Psoas muscle (tissue), 8 donors: ENCODE results near the gene CEP85L. TPM values are rescaled to one million over a fixed set of nuclear protein-coding genes. Genes with fewer than 3 reads are reported as not detected.
A peak's percentile ranks its signal among the peaks of the same experiment; 100 is the strongest.

Experiments
- ATAC-seq, 4 donors: fragments of 200-7000 bp; cut with Tn5 transposase; one replicate each; pipeline ENCODE4 v1.9.1; 2020; ENCODE audit warnings: moderate library complexity in 3 of 4, mild to moderate bottlenecking in 2 of 4
- DNase-seq, 2 donors: peaks; one replicate each; pipeline ENCODE4 v3.0.0-alpha.2; 2020
- H3K27ac ChIP-seq: fragments of 200-600 bp; one replicate; pipeline ENCODE4 v1.8.0; 2022
- H3K27me3 ChIP-seq, 3 donors: fragments of 200-600 bp in 1 of 3; one replicate each; pipeline versions ENCODE4 v1.6.1 to v1.8.0; 2013 to 2022; ENCODE audit warnings: low read length in 2 of 3, mild to moderate bottlenecking in 2 of 3, moderate library complexity in 1 of 3; ENCODE audit not compliant: insufficient read depth in 3 of 3
- H3K36me3 ChIP-seq, 2 donors: fragments of 200-600 bp in 1 of 2; one replicate each; pipeline versions ENCODE4 v1.6.1 to v1.8.0; 2013 to 2022; ENCODE audit warnings: low read depth in 1 of 2, mild to moderate bottlenecking in 1 of 2, moderate library complexity in 1 of 2; ENCODE audit not compliant: insufficient read depth in 1 of 2
- H3K4me1 ChIP-seq: fragments of 200-600 bp; one replicate; pipeline ENCODE4 v1.8.0; 2022
- H3K4me3 ChIP-seq: fragments of 200-600 bp; one replicate; pipeline ENCODE4 v1.8.0; 2022; ENCODE audit warnings: mild to moderate bottlenecking
- H3K9me3 ChIP-seq: fragments of 200-600 bp; one replicate; pipeline ENCODE4 v1.8.0; 2022
- CTCF ChIP-seq: fragments of 200-600 bp; IDR thresholded peaks from one replicate; pipeline ENCODE4 v1.8.0; 2022; ENCODE audit warnings: antibody characterized with exemption
- WGBS, 3 donors: extraction: QIAGEN DNeasy Blood & Tissue Kit; methylation state at CpG; one replicate each; pipeline versions ENCODE4 v1.1.6 to v1.1.7; 2013; 5-methylcytosine and 5-hydroxymethylcytosine counted together
- intact Hi-C, 2 donors: fragments of 100-400 bp; cut with DNase I; formaldehyde crosslinking; loops; one replicate each; pipeline versions ENCODE4 v1.11.0 to v1.14.2; 2022
- polyA plus RNA-seq, 3 donors: library from polyadenylated mRNA; stranded (reverse); fragments of 200-250 nt; gene quantifications; one replicate each; pipeline ENCODE4 v1.2.3, GENCODE V29; 2013
- total RNA-seq, 4 donors: library from RNA; stranded (reverse); fragmentation: NEBNext Ultra II Directional in 2 of 4; extraction: Animal tissue kit (Norgen Biotek cat#: 25700) in 2 of 4; gene quantifications; one replicate each; pipeline versions ENCODE4 v1.2.1 to v1.2.4, GENCODE V29; 2021 to 2023
- donor health status: healthy with polysubstance abuse.
- donor health status: DM: no; HTN: no; CAD: no; lungs with moderate emphysema.
- donor health status: Bipolar disorder and iron deficiency.
- donor health status: healthy.
- donor health status: DM: yes; HTN: yes; CAD: no.
- donor health status: DM: no; HTN: no; CAD: no.
- donor health status: DM: no; HTN: no; CAD: no.
- donor health status: DM: yes; HTN: yes; CAD: no.

Gene CEP85L
- total and polyA plus RNA-seq, 7 donors = 2.3 to 25.1 (median 18.9) TPM

GRCh38 chr6:118469468-118469867 is 181.9 kb downstream of the CEP85L start:
- 98 to 99% (median 98%) methylated on average over 4 of the region's 4 CpGs for WGBS, 3 donors
- Histone ChIP-seq H3K36me3 (peaks cover 7 to 55% of the 10 kb centered on the region in 2 donors), H3K4me3 (no peak overlapping the region), H3K4me1 (no peaks in the 10 kb centered on the region), H3K9me3 (no peaks in the 10 kb centered on the region), H3K27me3 (no peaks in the 10 kb centered on the region), H3K27ac (no peak overlapping the region)
- no peak for TF ChIP-seq CTCF
- no peak for DNase-seq
- peak in 1 of 4 donors; percentile 41 for ATAC-seq
- intact Hi-C loops = no loop called here

- Histone ChIP-seq H3K9me3 (no peaks in the 10 kb centered on the region), H3K4me3 (no peak overlapping the region), H3K4me1 (no peaks in the 10 kb centered on the region), H3K27ac (no peak overlapping the region), H3K27me3 (no peaks in the 10 kb centered on the region), H3K36me3 (peaks cover 7 to 59% of the 10 kb centered on the region in 2 donors)
- intact Hi-C loops = no loop called here
- WGBS, 3 donors = 66 to 69% (median 68%) methylated on average over 4 of the region's 4 CpGs
- no peak for TF ChIP-seq CTCF
- DNase-seq (no peak), ATAC-seq (peak in 2 of 4 donors; percentile 36 to 44)
Observed at GRCh38 chr6:118468682-118469465, 182.5 kb downstream of the CEP85L start.

- ATAC-seq (no peak), DNase-seq (no peak)
- no peak overlapping the region for H3K4me3 ChIP-seq
- H3K4me1 ChIP-seq = no peaks in the 10 kb centered on the region
- no peaks in the 10 kb centered on the region for H3K27me3 ChIP-seq
- intact Hi-C loops = no loop called here
- peaks cover 7 to 63% of the 10 kb centered on the region in 2 donors for H3K36me3 ChIP-seq
- no peak overlapping the region for H3K27ac ChIP-seq
- no peak for TF ChIP-seq CTCF
- H3K9me3 ChIP-seq = no peaks in the 10 kb centered on the region
Observed at GRCh38 chr6:118467181-118467580, 184.2 kb downstream of the CEP85L start.

GRCh38 chr6:118464620-118465019 is 186.8 kb downstream of the CEP85L start:
- no peaks in the 10 kb centered on the region for H3K9me3 ChIP-seq
- TF ChIP-seq CTCF = no peak
- DNase-seq (no peak), ATAC-seq (no peak)
- no peak overlapping the region for H3K4me3 ChIP-seq
- H3K27ac ChIP-seq = no peak overlapping the region
- H3K27me3 ChIP-seq = no peaks in the 10 kb centered on the region
- 87 to 89% (median 88%) methylated on average over 2 of the region's 2 CpGs for WGBS, 3 donors
- H3K4me1 ChIP-seq = no peaks in the 10 kb centered on the region
- peaks cover 7 to 54% of the 10 kb centered on the region in 2 donors for H3K36me3 ChIP-seq
- intact Hi-C loops = no loop called here
